Superior temporal gyrus (tissue), 1 donor: ENCODE data around the gene COA1.

Experiments
- DNase-seq: peaks from one replicate; pipeline ENCODE4 v3.0.0-alpha.2; 2016; ENCODE audit errors: extremely low spot score

Gene COA1

GRCh38 chr7:43591558-43592180, 137.7 kb downstream of the COA1 start:
- DNase-seq, result no peak

GRCh38 chr7:43590862-43591557, 138.3 kb downstream of the COA1 start:
- DNase-seq, result no peak

GRCh38 chr7:43589728-43590127, 139.6 kb downstream of the COA1 start:
- DNase-seq, result no peak
